Measurements from ENCODE around the gene FAM228B. TPM values are rescaled to one million over a fixed set of nuclear protein-coding genes. Genes with fewer than 3 reads are reported as not detected.
"Not testable (repeated sequence)": the region's sequence is repeated elsewhere in the genome, so short reads cannot be mapped to it uniquely, and the experiment has no call there.

FAM228B gene
- total RNA-seq, 1 donor from 2014 or later: 12.9 TPM

DNA sequence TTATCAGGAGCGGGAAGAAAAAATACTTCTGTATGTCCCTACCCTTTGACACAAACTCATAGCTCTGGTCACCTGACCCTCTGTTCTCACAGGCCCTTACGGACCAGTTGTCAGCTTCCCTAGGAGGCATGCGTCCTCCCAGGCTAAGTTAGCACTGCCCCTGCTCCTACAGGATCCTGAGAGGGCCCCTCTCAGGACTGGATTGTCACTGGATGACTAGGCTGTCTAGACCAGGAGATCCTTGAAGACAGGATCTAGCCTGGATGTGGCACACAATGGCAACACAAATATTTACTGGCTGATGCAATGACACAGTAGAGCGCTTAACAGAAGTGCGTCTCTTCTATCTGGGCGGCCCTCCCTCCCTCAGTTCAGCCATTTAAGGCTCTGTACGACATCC, 59.2 kb downstream of the FAM228B start:
- no peaks in the 10 kb centered on the region for H3K27me3 ChIP-seq (ENCODE audit: control insufficient read depth, insufficient read depth, low read length)
- DNase-seq (ENCODE audit: low read depth): no peak
- no peak overlapping the region for H3K4me3 ChIP-seq (ENCODE audit: low read depth, low read length)
- TF ChIP-seq, protein P1, sequence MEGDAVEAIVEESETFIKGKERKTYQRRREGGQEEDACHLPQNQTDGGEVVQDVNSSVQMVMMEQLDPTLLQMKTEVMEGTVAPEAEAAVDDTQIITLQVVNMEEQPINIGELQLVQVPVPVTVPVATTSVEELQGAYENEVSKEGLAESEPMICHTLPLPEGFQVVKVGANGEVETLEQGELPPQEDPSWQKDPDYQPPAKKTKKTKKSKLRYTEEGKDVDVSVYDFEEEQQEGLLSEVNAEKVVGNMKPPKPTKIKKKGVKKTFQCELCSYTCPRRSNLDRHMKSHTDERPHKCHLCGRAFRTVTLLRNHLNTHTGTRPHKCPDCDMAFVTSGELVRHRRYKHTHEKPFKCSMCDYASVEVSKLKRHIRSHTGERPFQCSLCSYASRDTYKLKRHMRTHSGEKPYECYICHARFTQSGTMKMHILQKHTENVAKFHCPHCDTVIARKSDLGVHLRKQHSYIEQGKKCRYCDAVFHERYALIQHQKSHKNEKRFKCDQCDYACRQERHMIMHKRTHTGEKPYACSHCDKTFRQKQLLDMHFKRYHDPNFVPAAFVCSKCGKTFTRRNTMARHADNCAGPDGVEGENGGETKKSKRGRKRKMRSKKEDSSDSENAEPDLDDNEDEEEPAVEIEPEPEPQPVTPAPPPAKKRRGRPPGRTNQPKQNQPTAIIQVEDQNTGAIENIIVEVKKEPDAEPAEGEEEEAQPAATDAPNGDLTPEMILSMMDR (IDR thresholded peaks at IDR 0.05; ENCODE audit: insufficient read depth, low read length, poor library complexity, severe bottlenecking): no peak
- H3K36me3 ChIP-seq (ENCODE audit: control insufficient read depth, insufficient read depth, low read length): no peaks in the 10 kb centered on the region

DNA sequence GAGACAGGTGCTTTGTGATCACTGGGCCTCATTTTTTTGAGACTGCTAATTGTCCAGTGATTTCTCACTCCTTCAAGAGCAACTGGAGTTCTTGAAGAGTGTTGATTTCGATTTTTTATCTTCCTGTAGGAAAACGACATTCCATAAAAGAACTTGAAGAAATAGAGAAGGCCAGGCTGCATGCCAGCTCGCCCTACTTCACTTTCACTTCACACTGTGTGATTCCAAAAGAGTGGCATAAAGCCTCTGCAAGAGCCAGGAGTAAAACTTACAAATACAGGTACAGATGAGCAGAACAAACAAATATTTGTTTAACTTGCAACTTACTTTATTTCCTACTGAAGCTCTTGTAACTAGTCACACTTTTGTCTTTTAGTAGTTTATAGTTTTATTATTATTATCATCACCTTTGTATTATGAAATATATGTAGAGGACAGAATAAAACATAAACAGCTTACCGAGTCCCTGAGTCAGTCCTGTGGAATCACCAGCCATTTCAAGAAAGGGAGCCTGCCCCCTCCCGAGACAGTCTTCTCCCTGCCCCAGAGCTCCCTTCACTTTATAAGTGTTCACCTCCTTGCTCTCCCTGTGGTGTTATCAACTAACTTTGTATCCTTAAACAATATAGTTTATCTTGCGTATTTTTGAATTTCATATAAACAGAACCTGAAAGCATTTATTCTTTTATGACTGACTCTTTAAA, 60.2 kb downstream of the FAM228B start:
- no peaks in the 10 kb centered on the region for H3K36me3 ChIP-seq (ENCODE audit: control insufficient read depth, insufficient read depth, low read length)
- H3K4me3 ChIP-seq (ENCODE audit: low read depth, low read length): no peak overlapping the region
- TF ChIP-seq, protein P1 (IDR thresholded peaks at IDR 0.05; ENCODE audit: insufficient read depth, low read length, poor library complexity, severe bottlenecking): no peak
- H3K27me3 ChIP-seq (ENCODE audit: control insufficient read depth, insufficient read depth, low read length): no peaks in the 10 kb centered on the region
- no peak for DNase-seq (ENCODE audit: low read depth)

DNA sequence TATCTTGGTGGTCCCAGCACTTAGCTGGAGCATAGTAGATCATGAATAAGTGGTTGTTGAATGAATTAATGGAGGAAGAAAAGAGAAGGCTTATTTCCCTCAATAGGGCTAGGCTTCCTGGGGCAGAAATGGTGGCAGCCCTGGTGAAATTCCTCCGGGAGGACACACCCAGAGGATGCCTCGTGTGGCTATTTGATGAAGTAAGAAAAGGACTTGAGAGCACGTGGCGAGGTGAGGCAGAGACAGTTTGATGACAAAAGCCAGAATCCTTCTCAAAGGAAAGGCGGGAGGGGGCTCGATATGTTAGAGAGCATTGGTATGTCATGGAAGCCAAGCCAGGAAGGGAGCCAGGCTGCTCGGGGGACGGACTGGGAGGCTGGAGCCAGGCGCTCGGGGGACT, 66.3 kb downstream of the FAM228B start:
- TF ChIP-seq, protein P1 (IDR thresholded peaks at IDR 0.05; ENCODE audit: insufficient read depth, low read length, poor library complexity, severe bottlenecking): no peak
- no peaks in the 10 kb centered on the region for H3K27me3 ChIP-seq (ENCODE audit: control insufficient read depth, insufficient read depth, low read length)
- H3K4me3 ChIP-seq (ENCODE audit: low read depth, low read length): no peak overlapping the region
- no peaks in the 10 kb centered on the region for H3K36me3 ChIP-seq (ENCODE audit: control insufficient read depth, insufficient read depth, low read length)
- DNase-seq (ENCODE audit: low read depth): no peak

DNA sequence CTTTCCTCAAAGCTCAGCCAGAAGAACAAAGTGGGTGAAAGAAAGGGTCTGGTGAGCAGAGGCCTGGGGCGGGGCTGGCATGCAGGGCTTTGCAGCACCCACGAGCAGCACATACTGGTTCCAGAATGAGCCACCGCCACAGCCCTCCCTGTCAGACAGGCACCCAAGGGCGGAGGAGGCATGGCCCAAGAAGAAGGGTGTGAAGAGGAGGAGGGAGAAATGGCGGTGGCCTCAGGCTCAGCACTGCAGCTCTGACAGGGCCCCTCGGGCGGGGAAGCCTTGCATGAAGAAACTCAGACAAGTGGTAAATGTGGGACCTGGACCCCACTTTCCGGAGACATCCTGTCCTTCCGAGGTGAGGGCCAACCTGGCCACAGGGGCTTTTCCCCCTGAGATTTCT, 67.2 kb downstream of the FAM228B start:
- TF ChIP-seq, protein P1 (IDR thresholded peaks at IDR 0.05; ENCODE audit: insufficient read depth, low read length, poor library complexity, severe bottlenecking): no peak
- no peak for DNase-seq (ENCODE audit: low read depth)

DNA sequence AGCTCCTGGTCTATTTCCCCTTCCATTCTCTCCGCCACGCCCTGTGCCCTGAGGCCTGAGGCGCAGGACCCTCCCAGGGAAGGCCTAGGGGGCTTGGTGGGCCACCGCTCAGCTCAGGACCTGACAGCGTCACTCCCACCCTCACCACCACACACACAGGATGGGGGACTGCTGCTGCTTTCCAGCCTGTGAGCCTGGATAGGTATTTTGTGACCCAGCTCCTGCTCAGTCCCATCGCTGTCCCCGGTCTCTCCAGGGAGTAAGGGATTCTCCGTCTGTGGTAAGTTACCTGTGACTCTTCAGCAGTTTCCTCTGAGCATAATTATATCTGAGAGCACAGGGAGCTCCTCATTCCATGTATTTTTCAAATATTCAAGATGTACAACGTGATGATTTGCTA, 67.9 kb downstream of the FAM228B start:
- TF ChIP-seq, protein P1 (IDR thresholded peaks at IDR 0.05; ENCODE audit: insufficient read depth, low read length, poor library complexity, severe bottlenecking): no peak
- H3K4me3 ChIP-seq (ENCODE audit: low read depth, low read length): no peak overlapping the region

More for the DNA sequence above, 67.2 kb downstream of the FAM228B start:
- Histone ChIP-seq H3K36me3 (ENCODE audit: control insufficient read depth, insufficient read depth, low read length) (no peaks in the 10 kb centered on the region), H3K27me3 (ENCODE audit: control insufficient read depth, insufficient read depth, low read length) (no peaks in the 10 kb centered on the region), H3K4me3 (ENCODE audit: low read depth, low read length) (no peak overlapping the region)

DNA sequence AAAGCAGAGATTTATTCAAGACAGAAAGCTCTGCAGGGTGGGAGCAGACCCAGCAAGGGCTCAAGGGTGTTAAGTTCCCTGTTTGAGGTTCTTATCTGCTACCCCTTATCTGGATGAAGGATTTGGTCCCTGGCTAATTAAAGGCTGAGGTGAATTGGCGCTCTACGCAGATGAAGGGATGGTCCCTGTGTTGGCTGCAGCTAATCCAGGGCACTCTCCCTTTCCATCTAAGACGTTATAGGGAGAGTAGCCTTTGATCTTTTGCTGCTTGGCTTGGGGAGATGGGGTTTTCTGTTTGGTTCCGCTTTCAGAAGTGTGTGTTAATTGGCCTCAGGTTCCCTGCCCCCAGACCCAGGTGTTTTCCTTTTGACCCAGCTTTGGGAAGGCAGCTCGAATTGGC, 68.6 kb downstream of the FAM228B start:
- no peaks in the 10 kb centered on the region for H3K27me3 ChIP-seq (ENCODE audit: control insufficient read depth, insufficient read depth, low read length)
- no peak overlapping the region for H3K4me3 ChIP-seq (ENCODE audit: low read depth, low read length)
- H3K36me3 ChIP-seq (ENCODE audit: control insufficient read depth, insufficient read depth, low read length): no peaks in the 10 kb centered on the region
- TF ChIP-seq, protein P1 (IDR thresholded peaks at IDR 0.05; ENCODE audit: insufficient read depth, low read length, poor library complexity, severe bottlenecking): no peak
- DNase-seq (ENCODE audit: low read depth): no peak

More for the DNA sequence above, 67.9 kb downstream of the FAM228B start:
- no peak for DNase-seq (ENCODE audit: low read depth)
- Histone ChIP-seq H3K36me3 (ENCODE audit: control insufficient read depth, insufficient read depth, low read length) (no peaks in the 10 kb centered on the region), H3K27me3 (ENCODE audit: control insufficient read depth, insufficient read depth, low read length) (no peaks in the 10 kb centered on the region)

DNA sequence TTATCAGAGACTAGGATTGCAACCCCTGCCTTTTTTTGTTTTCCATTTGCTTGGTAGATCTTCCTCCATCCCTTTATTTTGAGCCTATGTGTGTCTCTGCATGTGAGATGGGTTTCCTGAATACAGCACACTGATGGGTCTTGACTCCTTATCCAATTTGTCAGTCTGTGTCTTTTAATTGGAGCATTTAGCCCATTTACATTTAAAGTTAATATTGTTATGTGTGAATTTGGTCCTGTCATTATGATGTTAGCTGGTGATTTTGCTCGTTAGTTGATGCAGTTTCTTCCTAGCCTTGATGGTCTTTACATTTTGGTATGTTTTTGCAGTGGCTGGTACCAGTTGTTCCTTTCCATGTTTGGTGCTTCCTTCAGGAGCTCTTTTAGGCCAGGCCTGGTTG, 73.9 kb downstream of the FAM228B start:
- DNase-seq (ENCODE audit: low read depth); H3K4me3 ChIP-seq (ENCODE audit: low read depth, low read length); H3K27me3 ChIP-seq (ENCODE audit: control insufficient read depth, insufficient read depth, low read length); H3K36me3 ChIP-seq (ENCODE audit: control insufficient read depth, insufficient read depth, low read length): not testable (repeated sequence)

All from kidney epithelial cell (primary cell).